Ishikawa (cell line): ENCODE results near the gene PARD3B.

Experiments
- CEBPB ChIP-seq: IDR thresholded peaks from 2 replicates; pipeline ENCODE4 v1.6.1; 2012
- CREB1 ChIP-seq: IDR thresholded peaks from 2 replicates; pipeline ENCODE4 v1.6.1; 2012; ENCODE audit warnings: low read depth
- EGR1 ChIP-seq: IDR thresholded peaks from 2 replicates; pipeline ENCODE4 v1.6.1; 2012
- EP300 ChIP-seq: IDR thresholded peaks from 2 replicates; pipeline ENCODE4 v1.6.1; 2012; ENCODE audit warnings: borderline replicate concordance
- FOXM1 ChIP-seq: IDR thresholded peaks from 2 replicates; pipeline ENCODE4 v1.6.1; 2012; ENCODE audit warnings: low read depth, borderline replicate concordance
- NFIC ChIP-seq: IDR thresholded peaks from 2 replicates; pipeline ENCODE4 v1.6.1; 2012
- RAD21 ChIP-seq: IDR thresholded peaks from 2 replicates; pipeline ENCODE4 v1.6.1; 2012; ENCODE audit warnings: low read depth
- TAF1 ChIP-seq: IDR thresholded peaks from 2 replicates; pipeline ENCODE4 v1.6.1; 2012; ENCODE audit warnings: low read depth, mild to moderate bottlenecking
- TCF12 ChIP-seq: IDR thresholded peaks from 2 replicates; pipeline ENCODE4 v1.6.1; 2012; ENCODE audit warnings: low read depth
- TEAD4 ChIP-seq: IDR thresholded peaks from 2 replicates; pipeline ENCODE4 v1.6.1; 2012
- YY1 ChIP-seq: IDR thresholded peaks from 2 replicates; pipeline ENCODE4 v1.6.1; 2012; ENCODE audit warnings: low read depth
- ZBTB7A ChIP-seq: IDR thresholded peaks from 2 replicates; pipeline ENCODE4 v1.6.1; 2012; ENCODE audit warnings: low read depth
- TF ChIP-seq, protein P1 (sequence below): IDR thresholded peaks from 2 replicates; pipeline ENCODE4 v1.6.1; 2012
- TF ChIP-seq, protein P2 (sequence below): IDR thresholded peaks from 2 replicates; pipeline ENCODE4 v1.6.1; 2012; ENCODE audit warnings: low read depth, mild to moderate bottlenecking
- TF ChIP-seq, protein P3 (sequence below): IDR thresholded peaks from 2 replicates; pipeline ENCODE4 v1.6.1; 2012

Gene PARD3B

DNA sequence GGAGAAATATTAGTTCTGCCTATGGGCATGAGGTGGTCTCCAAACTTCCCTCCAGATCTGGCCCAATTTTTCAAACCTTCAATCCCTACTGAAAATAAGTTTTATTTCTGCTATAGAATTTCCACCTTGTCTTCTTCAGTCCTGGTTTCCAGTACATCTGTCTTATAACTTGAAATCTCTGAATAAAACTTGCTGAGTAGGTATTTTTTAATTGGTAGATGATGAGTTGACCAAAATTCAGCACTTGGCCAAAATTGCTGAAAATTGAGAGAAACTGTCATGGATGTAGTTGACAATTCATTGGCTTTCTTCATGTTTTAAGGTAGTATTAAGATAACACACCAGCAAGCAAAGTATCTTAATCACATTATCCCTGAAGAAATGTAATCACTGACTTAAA, 206.2 kb downstream of the PARD3B start:
- TF ChIP-seq TAF1 (no peak), EGR1 (no peak), YY1 (no peak)

DNA sequence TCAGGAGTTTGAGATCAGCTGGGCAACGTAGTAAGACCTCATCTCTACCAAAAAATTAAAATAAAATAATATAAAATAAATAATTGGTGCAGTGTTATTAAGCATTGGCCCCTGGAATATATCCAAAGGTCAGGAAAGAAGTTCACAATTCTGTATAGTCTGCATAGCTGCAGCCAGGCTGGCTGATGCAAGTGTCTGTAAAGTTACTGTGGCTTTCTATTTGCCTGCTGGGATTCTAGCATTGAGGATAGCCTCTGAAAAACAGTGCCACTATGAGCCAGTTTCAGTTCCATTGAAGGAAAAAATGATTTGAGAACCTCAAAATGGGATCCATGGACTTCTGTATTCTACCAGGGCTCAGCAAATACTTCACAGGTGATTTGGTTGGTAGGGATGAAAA, 208.6 kb downstream of the PARD3B start:
- TF ChIP-seq RAD21, result no peak
- no peak for TF ChIP-seq TEAD4
- TF ChIP-seq FOXM1, result no peak
- no peak for TF ChIP-seq EGR1
- TF ChIP-seq, protein P1, sequence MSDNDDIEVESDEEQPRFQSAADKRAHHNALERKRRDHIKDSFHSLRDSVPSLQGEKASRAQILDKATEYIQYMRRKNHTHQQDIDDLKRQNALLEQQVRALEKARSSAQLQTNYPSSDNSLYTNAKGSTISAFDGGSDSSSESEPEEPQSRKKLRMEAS, result no peak
- TF ChIP-seq, protein P2, sequence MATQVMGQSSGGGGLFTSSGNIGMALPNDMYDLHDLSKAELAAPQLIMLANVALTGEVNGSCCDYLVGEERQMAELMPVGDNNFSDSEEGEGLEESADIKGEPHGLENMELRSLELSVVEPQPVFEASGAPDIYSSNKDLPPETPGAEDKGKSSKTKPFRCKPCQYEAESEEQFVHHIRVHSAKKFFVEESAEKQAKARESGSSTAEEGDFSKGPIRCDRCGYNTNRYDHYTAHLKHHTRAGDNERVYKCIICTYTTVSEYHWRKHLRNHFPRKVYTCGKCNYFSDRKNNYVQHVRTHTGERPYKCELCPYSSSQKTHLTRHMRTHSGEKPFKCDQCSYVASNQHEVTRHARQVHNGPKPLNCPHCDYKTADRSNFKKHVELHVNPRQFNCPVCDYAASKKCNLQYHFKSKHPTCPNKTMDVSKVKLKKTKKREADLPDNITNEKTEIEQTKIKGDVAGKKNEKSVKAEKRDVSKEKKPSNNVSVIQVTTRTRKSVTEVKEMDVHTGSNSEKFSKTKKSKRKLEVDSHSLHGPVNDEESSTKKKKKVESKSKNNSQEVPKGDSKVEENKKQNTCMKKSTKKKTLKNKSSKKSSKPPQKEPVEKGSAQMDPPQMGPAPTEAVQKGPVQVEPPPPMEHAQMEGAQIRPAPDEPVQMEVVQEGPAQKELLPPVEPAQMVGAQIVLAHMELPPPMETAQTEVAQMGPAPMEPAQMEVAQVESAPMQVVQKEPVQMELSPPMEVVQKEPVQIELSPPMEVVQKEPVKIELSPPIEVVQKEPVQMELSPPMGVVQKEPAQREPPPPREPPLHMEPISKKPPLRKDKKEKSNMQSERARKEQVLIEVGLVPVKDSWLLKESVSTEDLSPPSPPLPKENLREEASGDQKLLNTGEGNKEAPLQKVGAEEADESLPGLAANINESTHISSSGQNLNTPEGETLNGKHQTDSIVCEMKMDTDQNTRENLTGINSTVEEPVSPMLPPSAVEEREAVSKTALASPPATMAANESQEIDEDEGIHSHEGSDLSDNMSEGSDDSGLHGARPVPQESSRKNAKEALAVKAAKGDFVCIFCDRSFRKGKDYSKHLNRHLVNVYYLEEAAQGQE, result no peak
- TF ChIP-seq CEBPB, result no peak
- TF ChIP-seq TAF1, result no peak
- no peak for TF ChIP-seq EP300
- TF ChIP-seq YY1, result no peak
- TF ChIP-seq TCF12, result no peak
- TF ChIP-seq, protein P3, sequence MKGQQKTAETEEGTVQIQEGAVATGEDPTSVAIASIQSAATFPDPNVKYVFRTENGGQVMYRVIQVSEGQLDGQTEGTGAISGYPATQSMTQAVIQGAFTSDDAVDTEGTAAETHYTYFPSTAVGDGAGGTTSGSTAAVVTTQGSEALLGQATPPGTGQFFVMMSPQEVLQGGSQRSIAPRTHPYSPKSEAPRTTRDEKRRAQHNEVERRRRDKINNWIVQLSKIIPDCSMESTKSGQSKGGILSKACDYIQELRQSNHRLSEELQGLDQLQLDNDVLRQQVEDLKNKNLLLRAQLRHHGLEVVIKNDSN, result no peak
- no peak for TF ChIP-seq NFIC
- TF ChIP-seq CREB1, result no peak

DNA sequence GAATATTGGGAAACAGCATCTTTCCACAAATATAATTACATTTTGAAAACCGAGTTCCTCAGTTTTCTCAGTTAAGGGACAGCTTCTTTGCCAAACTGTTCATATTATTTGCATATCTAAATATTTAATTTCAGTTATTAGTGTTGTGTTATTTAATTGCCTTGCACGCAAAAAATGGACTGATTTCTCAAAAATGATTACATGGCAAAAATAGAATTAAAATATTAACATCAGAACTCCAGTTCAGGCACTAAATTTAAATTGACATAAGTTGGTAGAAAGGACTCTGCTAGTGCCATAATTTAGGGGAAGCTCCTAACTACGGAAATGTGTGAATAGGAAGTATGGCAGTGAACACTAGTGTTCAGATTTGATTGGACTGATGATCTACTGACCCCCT, 209.6 kb downstream of the PARD3B start:
- no peak for TF ChIP-seq YY1
- TF ChIP-seq ZBTB7A, result no peak
- TF ChIP-seq FOXM1, result no peak
- TF ChIP-seq EGR1, result no peak
- TF ChIP-seq, protein P3, result no peak
- no peak for TF ChIP-seq CREB1
- TF ChIP-seq, protein P1, result no peak
- no peak for TF ChIP-seq TAF1
- TF ChIP-seq TCF12, result no peak
- no peak for TF ChIP-seq NFIC
- no peak for TF ChIP-seq EP300
- TF ChIP-seq CEBPB, result no peak
- TF ChIP-seq TEAD4, result no peak
- TF ChIP-seq, protein P2, result no peak
- TF ChIP-seq RAD21, result no peak

DNA sequence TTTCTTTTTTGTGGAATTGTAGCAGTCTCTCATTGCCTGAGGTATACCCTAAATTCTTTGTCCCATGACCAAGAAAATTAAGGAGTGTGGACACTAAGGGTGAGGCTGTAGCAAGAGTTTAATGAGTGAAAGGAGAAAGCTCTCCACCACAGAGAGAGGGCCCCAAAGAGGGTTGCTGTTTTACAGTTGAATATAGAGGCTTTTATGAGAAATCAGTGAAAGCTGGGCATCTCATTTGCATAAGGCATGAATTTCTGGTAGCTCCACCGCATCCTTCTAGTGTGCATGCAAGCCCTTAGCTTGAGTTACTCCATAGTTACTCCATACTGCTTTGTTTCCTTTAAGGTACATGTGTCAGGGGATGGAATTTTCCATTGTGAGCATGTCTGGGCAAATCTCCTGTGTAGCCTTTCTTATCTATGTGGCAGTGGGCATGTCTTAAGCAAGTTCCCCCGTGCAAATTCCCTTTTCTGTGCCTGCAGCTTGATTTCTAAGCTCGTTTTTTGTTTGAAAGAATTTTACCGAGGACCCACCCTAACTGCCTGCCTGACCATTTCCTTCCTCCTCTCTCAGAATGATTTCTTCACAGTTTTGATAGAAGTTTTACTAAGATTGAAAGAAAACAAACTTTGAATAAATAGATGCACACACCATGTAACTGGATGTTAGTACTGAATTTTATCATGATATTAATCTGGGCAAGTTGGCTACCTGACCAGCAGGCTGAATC, 218.9 kb downstream of the PARD3B start:
- TF ChIP-seq YY1 (no peak), EP300 (no peak), EGR1 (no peak), FOXM1 (no peak), RAD21 (no peak)
- TF ChIP-seq, protein P2, result no peak
- TF ChIP-seq, protein P1, result no peak
- TF ChIP-seq, protein P3, result no peak
